Fibroblast of lung (primary cell): Measurements from ENCODE around the gene NRG2. TPM values are rescaled to one million over a fixed set of nuclear protein-coding genes. Genes with fewer than 3 reads are reported as not detected.

Experiments
- DNase-seq, 2 donors: peaks; one replicate each; pipeline versions ENCODE4 v3.0.0 to v3.0.0-alpha.2; 2010; ENCODE audit warnings: low read depth in 2 of 2
- H2AFZ ChIP-seq: 2 replicates; pipeline ENCODE4 v1.5.1; 2012; ENCODE audit warnings: low read length, control low read depth, inconsistent platforms
- H3K27ac ChIP-seq: 2 replicates; pipeline ENCODE4 v1.5.1; 2011; ENCODE audit warnings: low read length, control low read depth; ENCODE audit not compliant: insufficient read depth
- H3K27me3 ChIP-seq: 2 replicates; pipeline ENCODE4 v1.5.1; 2011; ENCODE audit warnings: mild to moderate bottlenecking, low read length; ENCODE audit not compliant: control insufficient read depth, insufficient read depth
- H3K36me3 ChIP-seq: 2 replicates; pipeline ENCODE4 v1.5.1; 2011; ENCODE audit warnings: low read length; ENCODE audit not compliant: control insufficient read depth, insufficient read depth
- H3K4me1 ChIP-seq: 2 replicates; pipeline ENCODE4 v1.5.1; 2011; ENCODE audit warnings: low read length; ENCODE audit not compliant: control insufficient read depth, insufficient read depth; ENCODE audit errors: extremely low read depth
- H3K4me2 ChIP-seq: 2 replicates; pipeline ENCODE4 v1.5.1; 2011; ENCODE audit warnings: low read length, control low read depth; ENCODE audit not compliant: insufficient read depth; ENCODE audit errors: extremely low read depth
- H3K4me3 ChIP-seq, 4 experiments: fragments of 200-600 bp in 1 of 4; sonication (generic) in 1 of 4; replicated peaks in 1 of 4; 2 replicates each; pipeline ENCODE4 v1.5.1; 2011 to 2016; ENCODE audit warnings: low read length in 4 of 4, low read depth in 3 of 4, mild to moderate bottlenecking in 3 of 4, control low read depth in 2 of 4, inconsistent platforms in 1 of 4, mixed read lengths in 1 of 4; ENCODE audit not compliant: insufficient read depth in 1 of 4; ENCODE audit errors: control extremely low read depth in 1 of 4
- H3K79me2 ChIP-seq: 2 replicates; pipeline ENCODE4 v1.5.1; 2012; ENCODE audit warnings: mild to moderate bottlenecking, low read length, inconsistent platforms; ENCODE audit not compliant: control insufficient read depth, insufficient read depth
- H3K9ac ChIP-seq: 2 replicates; pipeline ENCODE4 v1.5.1; 2011; ENCODE audit warnings: mild to moderate bottlenecking, low read length, control low read depth; ENCODE audit not compliant: insufficient read depth
- H3K9me3 ChIP-seq: 2 replicates; pipeline ENCODE4 v1.5.1; 2012; ENCODE audit warnings: low read depth, low read length; ENCODE audit not compliant: control insufficient read depth, insufficient read depth
- H4K20me1 ChIP-seq: 2 replicates; pipeline ENCODE4 v1.5.1; 2011; ENCODE audit warnings: low read length; ENCODE audit not compliant: control insufficient read depth, insufficient read depth; ENCODE audit errors: extremely low read depth
- CTCF ChIP-seq, 2 donors: IDR thresholded peaks in 1 of 2; conservative IDR thresholded peaks in 1 of 2; 1 replicate in 1 of 2; 2 replicates in 1 of 2; pipeline ENCODE4 v1.5.1; 2011 to 2012; ENCODE audit warnings: low read length in 2 of 2, control low read depth in 1 of 2, inconsistent platforms in 1 of 2, low read depth in 1 of 2, mild to moderate bottlenecking in 1 of 2
- EZH2 ChIP-seq: IDR thresholded peaks from 2 replicates; pipeline ENCODE4 v1.5.1; 2012; ENCODE audit warnings: low read length, control low read depth, mild to moderate bottlenecking; ENCODE audit errors: missing control alignments
- polyA plus RNA-seq, 2 donors: library from polyadenylated mRNA; depleted of rRNA in 1 of 2; stranded (reverse) in 1 of 2; unstranded in 1 of 2; fragments of >200 nt; gene quantifications; 2 replicates each; pipeline ENCODE4 v1.2.1, GENCODE V29; 2011 to 2012; ENCODE audit warnings: missing spikeins in 1 of 2
- total RNA-seq: library from RNA; depleted of rRNA; stranded (reverse); fragments of >200 nt; gene quantifications from 2 replicates; pipeline ENCODE4 v1.2.1, GENCODE V29; 2014

The NRG2 gene
- total and polyA plus RNA-seq, 2 donors (not counting 1 experiment from before 2014, with no cell fraction given) = 0.28 to 1.3 TPM

- Histone ChIP-seq H3K4me2 (no peak overlapping the region), H3K36me3 (no peaks in the 10 kb centered on the region), H3K9me3 (no peaks in the 10 kb centered on the region), H3K9ac (no peak overlapping the region), H3K27me3 (peaks cover 13% of the 10 kb centered on the region), H3K79me2 (no peaks in the 10 kb centered on the region), H4K20me1 (no peaks in the 10 kb centered on the region), H3K27ac (no peak overlapping the region), H3K4me1 (no peaks in the 10 kb centered on the region), H3K4me3 (no peak overlapping the region), H2AFZ (no peak overlapping the region)
- TF ChIP-seq EZH2 (no peak), CTCF (conservative IDR thresholded peaks at IDR 0.05 in 1 of 2, IDR thresholded peaks at IDR 0.05 in 1 of 2; ENCODE audit: low read depth in 1 of 2, low read length in 2 of 2) (no peak)
- DNase-seq = no peak
Observed at GRCh38 chr5:139925650-139926640, 117.2 kb downstream of the NRG2 start.

- no peak for DNase-seq
- H3K4me1 ChIP-seq = no peaks in the 10 kb centered on the region
- H3K9me3 ChIP-seq = no peaks in the 10 kb centered on the region
- H3K36me3 ChIP-seq = no peaks in the 10 kb centered on the region
- H3K79me2 ChIP-seq = no peaks in the 10 kb centered on the region
- H4K20me1 ChIP-seq = no peaks in the 10 kb centered on the region
- no peak overlapping the region for H3K4me2 ChIP-seq
- peaks cover 13% of the 10 kb centered on the region for H3K27me3 ChIP-seq
- H3K4me3 ChIP-seq = no peak overlapping the region
- H2AFZ ChIP-seq = no peak overlapping the region
- H3K9ac ChIP-seq = no peak overlapping the region
- H3K27ac ChIP-seq = no peak overlapping the region
- no peak for TF ChIP-seq EZH2
- no peak for TF ChIP-seq CTCF (conservative IDR thresholded peaks at IDR 0.05 in 1 of 2, IDR thresholded peaks at IDR 0.05 in 1 of 2; ENCODE audit: low read depth in 1 of 2, low read length in 2 of 2)
Observed at GRCh38 chr5:139925216-139925562, 117.9 kb downstream of the NRG2 start.

- no peaks in the 10 kb centered on the region for H3K79me2 ChIP-seq
- H3K36me3 ChIP-seq = no peaks in the 10 kb centered on the region
- no peak overlapping the region for H3K27ac ChIP-seq
- no peak overlapping the region for H3K4me2 ChIP-seq
- no peaks in the 10 kb centered on the region for H3K9me3 ChIP-seq
- no peak overlapping the region for H3K4me3 ChIP-seq
- H4K20me1 ChIP-seq = no peaks in the 10 kb centered on the region
- no peak overlapping the region for H2AFZ ChIP-seq
- TF ChIP-seq CTCF (conservative IDR thresholded peaks at IDR 0.05 in 1 of 2, IDR thresholded peaks at IDR 0.05 in 1 of 2; ENCODE audit: low read depth in 1 of 2, low read length in 2 of 2) = no peak
- no peak for TF ChIP-seq EZH2
- no peak for DNase-seq
- peaks cover 13% of the 10 kb centered on the region for H3K27me3 ChIP-seq
- no peak overlapping the region for H3K9ac ChIP-seq
- H3K4me1 ChIP-seq = no peaks in the 10 kb centered on the region
Observed at GRCh38 chr5:139924294-139925215, 118.5 kb downstream of the NRG2 start.
